Measurements from ENCODE around the gene PGF.
A peak's percentile ranks its signal among the peaks of the same experiment; 100 is the strongest.
"Not testable (repeated sequence)": the region's sequence is repeated elsewhere in the genome, so short reads cannot be mapped to it uniquely, and the experiment has no call there.

Gene PGF

GRCh38 chr14:74955229-74956026 lies at the start of gene PGF:
Gene PGF (minus strand): TSS chr14:74955597. CDS start chr14:74955242, 355 bp downstream.
- DNase-seq = peak in 11 of 56 donors; percentile 4 to 55 (median 16)

- DNase-seq = no peak
Observed at GRCh38 chr14:75003250-75004027, 48.0 kb upstream of the PGF start.

GRCh38 chr14:75002392-75003249 lies 47.2 kb upstream of the PGF start, which contains the start of gene EIF2B2:
Gene EIF2B2 (plus strand): TSS chr14:75002921. CDS start chr14:75002991, 70 bp downstream.
- peak; percentile 78 to 99 (median 96) for DNase-seq

GRCh38 chr14:75001899-75002298 lies 46.5 kb upstream of the PGF start:
- DNase-seq = no peak

GRCh38 chr14:75001261-75001660 lies 45.9 kb upstream of the PGF start:
- no peak for DNase-seq

GRCh38 chr14:74995781-74996180 lies 40.4 kb upstream of the PGF start:
- DNase-seq = not testable (repeated sequence)

- DNase-seq = not testable (repeated sequence)
Observed at GRCh38 chr14:74994182-74994581, 38.8 kb upstream of the PGF start.

- DNase-seq = no peak
Observed at GRCh38 chr14:74988993-74989392, 33.6 kb upstream of the PGF start.

GRCh38 chr14:74988131-74988530 lies 32.7 kb upstream of the PGF start:
- no peak for DNase-seq

- no peak for DNase-seq
Observed at GRCh38 chr14:74985806-74986205, 30.4 kb upstream of the PGF start.

GRCh38 chr14:74985028-74985310 lies 29.6 kb upstream of the PGF start:
- DNase-seq = no peak

GRCh38 chr14:74984236-74985027 lies 29.0 kb upstream of the PGF start:
- DNase-seq = no peak

GRCh38 chr14:74983343-74983742 lies 27.9 kb upstream of the PGF start:
- DNase-seq = no peak

- DNase-seq = no peak
Observed at GRCh38 chr14:74982661-74983060, 27.3 kb upstream of the PGF start.

GRCh38 chr14:74981833-74982232 lies 26.4 kb upstream of the PGF start:
- no peak for DNase-seq

- DNase-seq = no peak
Observed at GRCh38 chr14:74981462-74981782, 26.0 kb upstream of the PGF start.

GRCh38 chr14:74980731-74981461 lies 25.5 kb upstream of the PGF start:
- peak in 1 of 56 donors; percentile 15 for DNase-seq

GRCh38 chr14:74980398-74980730 lies 25.0 kb upstream of the PGF start:
- DNase-seq = no peak

GRCh38 chr14:74979442-74980397 lies 24.3 kb upstream of the PGF start:
- no peak for DNase-seq

Measured in nucleus accumbens (tissue), 56 donors.